OCI-LY1 (cell line): Measurements from ENCODE around the gene METTL21A.

Experiments used
- EZH2 ChIP-seq: fragments of 200-600 bp; sonication (generic), shearing (Covaris generic); IDR thresholded peaks from 2 replicates; pipeline ENCODE4 v1.8.0; 2017; ENCODE audit warnings: borderline replicate concordance, mixed run types, mild to moderate bottlenecking, antibody characterized with exemption, low read length, moderate library complexity, mixed read lengths
- TF ChIP-seq, protein P1 (sequence below): fragments of 200-600 bp; sonication (generic), shearing (Covaris generic); IDR thresholded peaks from 2 replicates; pipeline ENCODE4 v1.5.1; 2017; ENCODE audit warnings: mild to moderate bottlenecking, antibody characterized with exemption, low read length, moderate library complexity, mixed read lengths

DNA sequence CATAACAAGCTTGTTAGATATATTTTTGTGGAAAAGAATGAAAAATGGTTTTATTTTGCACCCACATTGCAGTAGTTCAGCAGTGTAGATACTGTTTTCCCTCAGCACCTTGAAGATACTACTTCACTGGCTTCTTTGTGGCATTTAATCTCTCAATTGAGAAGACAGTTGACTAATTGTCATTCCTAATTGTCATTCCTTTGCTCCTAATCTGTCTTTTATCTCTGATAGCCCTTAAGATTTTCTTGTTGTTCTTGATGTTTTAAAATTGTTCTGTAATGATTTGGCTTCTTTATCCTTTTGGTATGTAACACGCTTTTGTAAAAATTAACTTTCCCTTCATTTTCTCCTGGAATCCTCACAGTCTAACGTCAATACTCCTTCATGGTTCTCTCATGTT, 48.2 kb upstream of the METTL21A start:
- TF ChIP-seq, protein P1, sequence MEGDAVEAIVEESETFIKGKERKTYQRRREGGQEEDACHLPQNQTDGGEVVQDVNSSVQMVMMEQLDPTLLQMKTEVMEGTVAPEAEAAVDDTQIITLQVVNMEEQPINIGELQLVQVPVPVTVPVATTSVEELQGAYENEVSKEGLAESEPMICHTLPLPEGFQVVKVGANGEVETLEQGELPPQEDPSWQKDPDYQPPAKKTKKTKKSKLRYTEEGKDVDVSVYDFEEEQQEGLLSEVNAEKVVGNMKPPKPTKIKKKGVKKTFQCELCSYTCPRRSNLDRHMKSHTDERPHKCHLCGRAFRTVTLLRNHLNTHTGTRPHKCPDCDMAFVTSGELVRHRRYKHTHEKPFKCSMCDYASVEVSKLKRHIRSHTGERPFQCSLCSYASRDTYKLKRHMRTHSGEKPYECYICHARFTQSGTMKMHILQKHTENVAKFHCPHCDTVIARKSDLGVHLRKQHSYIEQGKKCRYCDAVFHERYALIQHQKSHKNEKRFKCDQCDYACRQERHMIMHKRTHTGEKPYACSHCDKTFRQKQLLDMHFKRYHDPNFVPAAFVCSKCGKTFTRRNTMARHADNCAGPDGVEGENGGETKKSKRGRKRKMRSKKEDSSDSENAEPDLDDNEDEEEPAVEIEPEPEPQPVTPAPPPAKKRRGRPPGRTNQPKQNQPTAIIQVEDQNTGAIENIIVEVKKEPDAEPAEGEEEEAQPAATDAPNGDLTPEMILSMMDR, result no peak
- no peak for TF ChIP-seq EZH2
